Measurements from ENCODE around the gene MRPL53.

Gene MRPL53

DNA sequence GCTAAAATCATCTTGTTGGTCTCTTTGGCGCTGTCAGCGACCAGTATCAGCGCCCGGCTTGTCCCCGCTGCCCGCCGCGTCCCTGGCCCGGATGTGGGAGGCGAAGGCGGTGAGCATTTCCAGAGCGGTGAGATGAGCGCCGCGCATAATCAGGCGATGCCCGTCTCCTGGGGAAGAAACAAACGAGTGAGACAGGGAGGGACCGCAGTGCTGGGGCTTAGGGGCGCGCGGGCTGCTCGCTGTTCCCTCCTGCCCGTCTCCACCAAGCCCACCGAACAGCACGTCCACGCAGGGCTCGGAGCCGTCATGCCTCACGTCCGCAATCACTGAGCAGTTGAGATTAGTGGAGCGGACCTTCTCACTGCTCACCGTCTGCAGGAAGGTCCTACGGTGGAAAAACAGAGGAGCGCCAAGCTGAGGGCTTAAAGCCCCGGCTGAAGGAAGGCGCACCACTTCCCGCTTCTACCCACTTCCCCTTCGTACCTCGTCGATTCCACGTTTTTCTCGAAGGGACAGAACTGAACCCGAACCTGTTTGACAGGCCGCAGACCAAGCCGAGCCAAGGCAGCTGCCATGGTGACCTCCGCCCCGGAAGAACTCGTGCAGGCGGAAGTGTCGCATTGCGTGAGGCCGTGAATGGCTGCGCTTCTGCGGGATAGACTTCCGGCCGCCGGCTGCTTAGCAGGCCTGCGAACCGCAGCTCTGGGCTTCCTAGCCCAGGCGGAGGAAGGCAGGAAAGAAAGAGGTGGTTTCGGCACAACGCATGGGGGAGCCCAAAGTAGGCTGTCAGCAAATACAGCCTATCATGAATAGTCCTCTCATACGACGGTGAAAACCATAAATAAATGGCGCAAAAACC, at the start of gene MRPL53:
MRPL53 (minus strand) TSS at position 595 of the 859 bp plus-strand sequence; CDS start at position 575, 20 bp downstream.
- DNase-seq (ENCODE audit: low spot score), result peak; percentile 96

DNA sequence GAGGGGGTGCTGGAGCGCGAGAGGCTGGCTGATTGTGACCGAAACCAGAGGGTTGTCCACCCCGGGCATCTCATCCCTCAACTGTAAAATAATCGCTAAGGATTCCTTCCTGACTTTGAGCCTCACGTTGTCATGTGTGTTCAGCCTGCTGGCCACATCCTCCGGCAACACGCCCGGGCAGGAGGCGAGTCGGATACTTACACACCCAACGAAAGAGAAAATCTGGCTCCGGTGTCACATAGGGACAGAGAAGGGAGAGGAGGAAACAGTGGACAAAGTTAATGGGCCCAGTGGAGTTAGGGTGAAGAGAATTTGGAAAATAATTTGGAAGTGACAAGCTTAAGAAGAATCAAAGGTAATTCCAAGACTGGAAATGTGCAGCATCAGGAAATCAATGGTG, 44.2 kb upstream of the MRPL53 start:
- no peak for DNase-seq (ENCODE audit: low spot score)

DNA sequence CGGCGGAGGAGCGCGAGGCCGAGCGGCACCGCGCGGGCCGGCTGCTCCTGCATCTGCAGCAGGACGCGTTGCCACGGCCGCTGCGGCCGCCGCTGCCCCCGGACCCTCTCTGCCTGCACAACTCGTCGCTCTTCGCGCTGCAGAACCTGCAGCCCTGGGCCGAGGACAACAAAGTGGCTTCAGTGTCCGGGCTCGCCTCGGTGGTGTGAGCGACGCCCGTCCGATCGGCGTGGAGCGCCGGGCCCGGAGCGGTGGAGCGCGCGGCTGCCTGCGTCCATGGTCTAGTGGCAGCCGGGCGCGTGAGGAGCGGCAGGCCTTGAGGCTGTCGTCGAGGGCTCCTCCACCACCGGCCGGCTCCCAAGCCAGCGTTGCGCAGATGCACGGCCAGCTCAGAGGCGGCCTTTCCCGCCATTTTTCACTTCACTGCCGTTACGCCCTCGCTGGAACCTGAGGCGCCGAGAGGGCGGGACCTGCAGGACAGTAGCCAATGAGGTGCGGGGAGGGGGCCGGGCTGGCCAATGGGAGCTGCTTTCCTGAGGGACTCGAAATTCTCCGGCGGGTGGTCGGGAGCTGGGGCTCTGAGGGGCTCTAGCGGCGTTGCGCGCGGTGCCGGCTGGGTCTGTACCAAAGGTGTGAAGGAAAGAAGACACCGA, 43.6 kb upstream of the MRPL53 start:
- peak; percentile 78 for DNase-seq (ENCODE audit: low spot score)

DNA sequence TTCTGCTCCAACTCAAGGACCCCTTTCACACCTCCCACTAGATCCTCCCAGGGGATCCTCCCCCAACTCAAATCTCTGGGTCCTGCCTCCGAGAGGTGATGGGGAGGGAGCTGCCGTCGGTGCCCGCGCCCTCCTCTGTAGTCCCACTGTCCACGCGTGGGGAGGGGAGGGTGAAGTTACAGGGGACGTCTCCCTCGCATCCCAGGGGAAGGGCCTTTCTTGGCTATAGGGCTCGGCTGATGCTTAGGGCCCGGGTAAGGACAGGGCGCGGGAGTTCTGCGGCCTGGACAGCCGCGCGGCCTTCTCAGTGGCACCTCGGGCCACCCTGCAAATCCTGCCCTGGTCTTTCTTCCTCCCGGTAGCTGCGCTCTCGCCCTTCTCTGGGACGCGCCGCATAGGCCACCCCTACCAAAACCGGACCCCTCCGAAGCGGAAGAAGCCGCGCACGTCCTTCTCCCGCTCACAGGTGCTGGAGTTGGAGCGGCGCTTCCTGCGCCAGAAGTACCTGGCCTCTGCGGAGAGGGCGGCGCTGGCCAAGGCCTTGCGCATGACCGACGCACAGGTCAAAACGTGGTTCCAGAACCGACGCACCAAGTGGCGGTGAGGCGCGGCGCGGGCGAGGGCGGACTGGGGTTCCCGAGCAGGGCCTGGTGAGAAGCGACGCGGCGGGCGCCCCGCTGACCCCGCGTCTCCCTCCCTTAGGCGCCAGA, 42.9 kb upstream of the MRPL53 start:
- DNase-seq (ENCODE audit: low spot score), result no peak

DNA sequence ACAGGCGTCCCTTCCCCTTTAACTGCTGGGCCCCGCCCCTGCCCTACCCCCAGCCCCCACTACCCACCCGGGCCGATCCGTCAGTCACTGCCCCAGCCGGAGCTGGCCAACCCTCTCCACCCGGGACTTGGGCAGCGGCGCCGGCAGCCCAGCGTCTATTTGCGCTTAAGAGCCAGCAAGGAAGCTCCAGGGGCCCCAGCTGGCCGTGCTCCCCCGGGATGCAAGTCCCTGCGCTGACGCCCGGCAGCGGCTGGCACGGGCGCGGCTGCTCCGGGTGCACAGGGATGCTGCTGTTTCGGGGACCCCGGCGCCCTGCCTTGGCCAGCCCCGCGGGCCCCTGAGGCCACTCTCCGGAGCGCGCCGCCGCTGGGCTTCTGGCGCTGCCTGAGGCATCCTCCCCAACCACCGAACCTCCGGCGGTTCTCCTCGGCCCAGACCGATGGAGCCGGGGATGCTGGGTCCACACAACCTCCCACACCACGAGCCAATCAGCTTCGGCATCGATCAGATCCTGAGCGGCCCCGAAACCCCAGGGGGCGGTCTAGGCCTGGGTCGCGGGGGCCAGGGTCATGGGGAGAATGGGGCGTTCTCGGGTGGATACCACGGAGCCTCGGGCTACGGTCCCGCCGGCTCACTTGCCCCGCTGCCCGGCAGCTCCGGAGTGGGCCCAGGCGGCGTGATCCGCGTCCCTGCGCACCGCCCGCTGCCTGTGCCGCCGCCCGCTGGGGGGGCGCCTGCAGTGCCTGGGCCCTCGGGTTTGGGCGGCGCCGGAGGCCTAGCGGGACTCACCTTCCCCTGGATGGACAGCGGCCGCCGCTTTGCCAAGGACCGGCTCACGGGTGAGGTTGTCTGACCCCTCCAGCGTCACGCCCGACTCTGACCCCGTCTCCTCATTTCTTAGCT, 42.1 kb upstream of the MRPL53 start, which contains the start of gene TLX2:
TLX2 (plus strand) TSS at position 83 of the 903 bp plus-strand sequence; CDS start at position 440, 357 bp downstream.
- DNase-seq (ENCODE audit: low spot score), result no peak

DNA sequence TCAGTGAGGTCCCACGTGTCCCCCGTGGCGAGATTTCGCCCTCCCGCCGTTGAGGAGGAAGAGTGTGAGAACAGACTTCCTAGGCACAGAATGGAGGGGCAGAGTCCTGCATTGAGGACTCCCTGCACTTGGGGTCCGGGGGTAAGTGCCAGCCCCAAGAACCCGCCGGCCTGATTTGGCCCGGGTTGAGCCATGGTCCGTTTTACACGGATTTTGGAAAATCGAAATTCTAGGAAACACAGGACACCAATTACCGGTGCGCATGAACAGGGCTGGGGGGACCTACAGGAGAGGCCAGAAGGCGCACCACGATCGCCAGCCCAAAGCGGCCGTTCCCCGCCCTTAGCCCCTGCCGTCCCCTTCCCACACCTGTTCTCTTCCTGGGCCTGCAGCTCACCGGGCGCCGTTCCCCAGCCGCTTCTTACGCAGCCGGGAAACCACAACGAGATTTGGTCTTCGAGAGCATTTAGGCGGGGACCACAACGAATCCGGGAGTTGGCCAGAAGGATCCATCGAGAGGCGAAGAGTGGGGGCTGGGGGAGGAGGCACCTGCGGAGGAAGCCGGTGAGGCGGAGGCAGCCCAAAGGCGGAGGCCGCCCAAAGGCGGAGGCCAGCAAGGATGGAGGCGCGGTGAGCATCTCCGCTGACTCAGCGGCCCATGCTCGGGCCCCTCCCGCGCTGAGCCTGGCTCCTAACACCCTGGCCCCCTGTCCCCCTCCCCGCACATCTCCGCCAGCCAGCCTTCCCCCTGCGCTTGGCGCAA, 41.3 kb upstream of the MRPL53 start:
- peak; percentile 31 for DNase-seq (ENCODE audit: low spot score)

DNA sequence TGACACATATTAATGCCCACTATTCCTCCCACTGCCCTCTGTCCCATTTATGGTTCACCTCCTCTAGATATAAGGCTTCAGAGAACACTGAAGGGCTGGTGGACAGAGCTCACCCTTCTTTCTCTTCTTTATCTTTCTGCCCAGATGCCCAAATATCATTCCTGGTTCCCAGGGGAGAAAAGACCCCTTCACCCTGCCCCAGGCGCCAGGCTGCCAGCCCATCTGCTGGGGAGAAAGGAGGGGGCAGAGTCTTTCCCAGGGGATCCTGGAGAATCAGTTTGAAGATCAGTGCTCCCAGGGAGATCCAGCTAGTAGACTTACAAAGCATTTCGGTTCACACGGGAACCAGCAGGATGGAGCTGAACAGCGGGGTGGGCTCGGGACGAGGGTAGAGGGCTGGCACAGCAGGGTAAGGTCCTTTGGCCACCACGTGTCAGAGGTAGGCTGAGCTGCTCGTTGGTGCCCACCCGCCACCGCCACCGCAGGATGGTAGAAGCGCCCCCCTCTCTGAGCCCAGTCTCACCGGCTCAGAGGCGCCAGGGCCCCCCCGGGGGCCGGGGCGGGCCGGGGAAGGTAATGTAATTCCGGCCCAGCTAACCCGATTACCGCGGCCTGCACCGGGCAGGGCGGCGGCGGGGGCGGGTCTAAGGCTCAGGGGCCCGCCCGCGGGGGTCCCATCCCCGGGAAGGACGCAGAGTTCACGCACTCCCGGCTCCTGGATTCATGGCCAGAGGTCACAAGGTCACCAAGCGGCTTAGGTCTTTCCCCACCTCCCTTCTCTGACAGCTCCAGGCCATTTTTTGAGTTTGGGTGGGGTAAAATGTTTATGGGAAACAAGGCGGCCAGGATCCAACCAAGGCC, 40.5 kb upstream of the MRPL53 start:
- DNase-seq (ENCODE audit: low spot score), result no peak

DNA sequence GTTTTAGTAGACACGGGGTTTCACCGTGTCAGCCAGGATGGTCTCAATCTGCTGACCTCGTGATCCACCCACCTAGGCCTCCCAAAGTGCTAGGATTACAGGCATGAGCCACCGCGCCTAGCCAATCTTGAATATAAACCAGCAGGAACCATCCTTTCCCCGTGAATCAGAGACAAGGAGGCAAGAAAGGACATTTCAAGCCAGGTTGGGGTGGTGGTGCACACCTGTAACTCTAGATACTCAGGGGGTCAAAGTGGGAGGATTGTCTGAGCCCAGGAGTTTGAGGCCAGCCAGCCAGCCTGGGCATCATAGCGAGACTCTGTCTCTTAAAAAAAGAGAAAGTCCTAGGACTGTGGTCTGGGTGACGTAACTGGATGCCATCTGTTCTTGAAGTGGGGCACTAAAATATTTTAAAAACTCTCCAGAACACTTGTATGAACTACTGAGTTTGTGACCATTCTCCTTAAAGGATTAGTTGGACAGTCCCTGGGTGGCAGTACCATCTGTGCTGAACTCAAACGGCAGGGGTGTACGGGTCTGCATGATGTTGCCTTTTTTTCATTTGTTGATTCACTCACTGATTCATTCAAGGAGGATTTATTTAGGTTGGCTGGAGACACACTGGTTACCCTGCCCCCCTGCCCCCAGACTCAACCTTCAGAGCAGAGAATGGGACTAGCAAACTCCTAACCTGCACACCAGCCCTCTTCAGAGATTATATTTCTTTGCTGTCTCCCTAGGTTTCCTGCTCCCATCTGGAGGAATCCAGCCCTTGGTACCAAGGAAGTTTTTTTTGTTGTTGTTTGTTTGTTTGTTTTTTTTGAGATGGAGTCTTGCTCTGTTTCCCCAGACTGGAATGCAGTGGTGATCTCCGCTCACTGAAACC, 38.9 kb upstream of the MRPL53 start:
- DNase-seq (ENCODE audit: low spot score), result no peak

DNA sequence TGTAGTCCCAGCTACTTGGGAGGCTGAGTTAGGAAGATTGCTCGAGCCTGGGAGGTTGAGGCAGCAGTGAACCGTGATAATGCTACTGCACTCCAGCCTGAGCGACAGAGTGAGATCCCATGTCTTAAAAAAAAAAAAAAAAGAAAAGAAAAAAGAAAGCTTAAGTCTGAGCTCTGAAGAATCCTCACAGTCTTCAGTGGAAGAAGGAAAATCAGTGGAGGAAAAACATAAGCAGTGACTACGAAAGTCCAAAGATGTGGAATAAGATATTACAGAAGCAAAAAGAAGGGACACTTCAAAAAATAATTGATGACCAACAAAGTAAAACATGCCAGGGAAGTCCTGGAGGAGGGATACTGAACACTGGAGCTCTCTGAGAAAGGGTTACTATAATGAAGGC, 37.8 kb upstream of the MRPL53 start:
- no peak for DNase-seq (ENCODE audit: low spot score)

DNA sequence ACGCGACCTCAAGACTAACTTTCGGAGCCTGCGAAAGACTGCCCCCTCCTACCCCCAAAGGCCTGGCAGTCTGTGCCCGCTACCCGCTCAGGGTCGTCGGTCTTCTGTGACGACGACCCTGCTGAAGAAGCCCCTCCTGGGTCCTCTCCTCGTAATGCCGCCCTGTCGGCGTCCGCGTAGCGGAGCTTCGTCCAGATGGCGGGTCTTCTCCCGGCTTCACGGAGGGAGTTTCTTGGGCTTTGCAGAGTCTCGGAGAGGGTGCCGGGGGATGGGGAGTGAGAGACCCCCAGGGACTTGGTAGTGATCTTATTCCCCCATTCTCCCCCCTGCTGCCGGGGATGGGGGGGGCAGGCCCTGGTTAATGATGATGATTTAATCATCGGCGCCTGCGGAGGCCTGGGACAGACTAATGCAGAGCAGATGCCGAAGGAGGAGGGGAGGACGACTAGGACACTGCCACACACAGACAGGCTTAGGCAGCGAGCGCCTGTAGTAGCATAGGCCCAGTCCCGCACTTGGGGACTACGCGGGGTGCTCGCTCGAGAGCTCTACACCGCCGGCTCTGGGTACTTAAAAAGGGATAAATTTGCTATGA, 35.5 kb upstream of the MRPL53 start:
- DNase-seq (ENCODE audit: low spot score), result no peak

DNA sequence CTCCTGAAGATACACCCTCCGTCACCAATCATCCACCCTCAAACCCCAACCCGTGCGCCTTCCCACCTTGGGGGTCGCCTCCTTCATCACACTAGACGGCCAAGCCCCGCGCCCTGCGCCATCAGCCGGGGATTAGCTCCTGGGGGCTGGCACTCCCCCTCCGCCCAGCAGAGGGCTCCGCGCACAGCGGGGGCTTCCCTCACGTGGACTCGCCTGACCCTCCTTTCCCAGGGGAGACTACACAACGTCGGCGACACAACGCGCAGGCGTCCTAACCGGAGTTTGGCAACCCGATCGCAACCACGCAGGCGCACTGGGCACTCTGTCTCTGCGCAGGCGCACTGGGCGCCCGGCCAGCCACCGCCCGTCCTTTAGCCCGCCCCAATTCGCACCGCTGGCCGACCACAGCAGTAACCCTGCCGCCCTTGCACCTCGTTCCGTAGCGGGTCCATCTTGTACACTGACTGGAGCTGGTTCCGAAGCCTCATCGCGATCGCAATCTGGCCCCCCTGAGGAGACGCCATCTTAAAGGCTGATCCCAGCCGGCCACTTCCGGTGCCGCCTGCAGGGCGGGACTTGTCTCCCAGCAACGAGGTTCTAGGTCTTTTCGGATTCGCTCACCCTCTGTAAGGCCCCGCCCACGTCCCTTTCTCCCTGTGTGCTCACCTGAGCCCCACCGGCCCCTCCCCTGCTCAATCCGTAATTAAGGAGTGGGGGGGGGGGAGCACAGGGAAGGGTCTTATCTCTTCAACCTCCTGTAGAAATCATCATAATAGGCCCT, 34.9 kb upstream of the MRPL53 start, which contains the start of gene PCGF1:
PCGF1 (minus strand) TSS at position 551 of the 781 bp plus-strand sequence; CDS start at position 524, 27 bp downstream.
- DNase-seq (ENCODE audit: low spot score), result peak; percentile 98

DNA sequence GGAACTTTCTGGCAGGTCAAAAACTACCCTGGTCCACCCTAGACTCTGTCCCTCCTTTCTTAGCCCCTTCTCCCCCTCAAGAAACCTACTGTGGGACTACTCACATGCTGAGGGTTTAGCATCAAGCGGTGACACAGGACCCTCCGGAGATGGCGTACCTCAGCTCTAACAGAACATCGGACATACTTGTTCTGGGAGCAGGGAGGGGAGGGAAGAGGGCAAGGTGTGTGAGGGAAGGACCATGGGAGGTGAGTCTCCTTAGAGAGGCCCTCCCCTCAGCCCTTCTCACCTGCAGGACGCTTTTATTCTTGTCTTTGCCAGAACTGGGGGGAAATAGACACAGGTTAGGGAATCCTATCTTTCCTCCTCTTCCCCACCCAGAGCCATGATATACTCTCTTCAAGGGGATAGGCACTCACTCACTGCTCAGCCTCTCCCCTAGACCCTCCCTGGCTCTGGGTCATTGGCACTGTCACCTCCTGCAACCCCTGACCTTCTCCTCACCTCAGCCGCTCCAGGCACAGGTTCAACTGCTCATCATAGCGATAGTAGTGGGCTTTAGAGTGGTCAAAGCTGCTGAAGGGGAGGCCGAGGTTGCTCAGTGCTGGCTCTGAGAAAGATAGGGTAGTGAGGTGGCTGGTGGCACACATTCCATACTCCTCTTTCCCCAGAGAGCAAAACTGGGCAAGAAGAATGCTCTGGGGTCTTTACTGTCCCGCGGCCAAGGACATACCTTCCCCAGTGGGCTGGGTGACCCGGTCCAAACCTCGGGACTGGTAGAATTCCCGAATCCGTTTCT, 33.2 kb upstream of the MRPL53 start:
- DNase-seq (ENCODE audit: low spot score), result no peak

DNA sequence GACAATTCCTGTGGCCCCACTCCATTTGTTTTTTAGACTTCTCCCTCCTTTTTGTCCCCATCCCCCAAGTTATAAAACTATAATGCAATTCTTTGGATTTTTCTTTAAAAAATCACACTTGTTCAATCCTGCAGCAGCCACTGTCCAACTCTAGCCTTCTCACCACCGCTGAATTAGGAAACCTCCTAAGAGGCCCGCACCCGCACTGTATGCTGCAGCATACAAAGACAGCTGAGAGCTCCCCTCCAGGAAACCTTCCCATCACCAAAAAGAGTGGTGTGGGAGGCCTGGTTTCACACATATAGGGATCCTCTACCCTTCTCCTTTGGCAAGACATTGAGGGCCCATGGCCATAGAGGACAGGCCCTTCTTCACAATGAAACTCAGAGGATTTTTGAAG, 32.1 kb upstream of the MRPL53 start:
- no peak for DNase-seq (ENCODE audit: low spot score)

DNA sequence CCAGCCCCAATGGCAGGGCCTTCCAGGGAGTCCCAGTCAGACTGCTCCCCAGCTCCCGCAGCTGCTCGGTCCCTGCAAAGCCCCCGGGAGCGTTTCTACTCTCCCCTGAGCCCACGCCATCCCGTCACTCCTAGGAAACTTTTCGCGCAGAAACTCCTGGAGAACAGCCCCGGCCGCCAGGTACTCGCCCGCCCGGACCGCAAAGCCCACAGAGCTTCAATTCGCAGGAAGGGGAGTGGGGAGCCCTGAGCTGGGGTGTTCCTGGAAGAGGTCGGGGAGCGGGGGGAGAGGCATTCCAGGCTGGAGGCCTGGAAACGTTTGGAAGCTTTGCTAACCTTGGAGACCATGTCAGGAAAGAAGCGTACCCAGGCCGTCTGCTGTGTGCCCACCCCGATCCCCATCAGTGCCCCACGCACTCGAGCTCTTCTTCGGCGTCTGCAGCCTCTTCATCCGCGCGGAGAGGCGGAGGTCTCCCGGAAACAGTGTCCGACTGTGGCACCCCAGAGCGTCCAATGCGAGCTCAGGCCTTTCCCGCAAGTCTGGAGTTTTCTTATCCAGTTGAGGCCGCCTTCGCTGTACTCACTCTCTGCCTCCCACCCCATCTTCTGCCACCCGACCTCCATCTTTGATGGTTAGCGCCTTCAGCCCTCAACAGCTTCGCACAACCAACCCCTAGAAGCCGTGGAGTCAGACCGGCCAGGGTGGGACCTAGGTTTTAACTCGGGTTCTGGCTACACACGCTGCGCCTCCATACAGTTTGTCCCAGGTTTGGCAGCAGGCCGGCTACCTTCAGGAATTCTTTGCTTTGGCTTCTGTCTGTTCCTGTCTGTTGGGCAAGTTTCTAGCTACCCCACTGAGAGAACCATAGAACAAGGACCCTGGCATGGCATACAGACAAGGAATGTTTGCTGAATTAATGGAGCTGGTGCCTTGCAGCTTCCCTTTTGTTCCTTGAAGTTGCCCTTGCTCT, 31.3 kb upstream of the MRPL53 start:
- DNase-seq (ENCODE audit: low spot score), result no peak

DNA sequence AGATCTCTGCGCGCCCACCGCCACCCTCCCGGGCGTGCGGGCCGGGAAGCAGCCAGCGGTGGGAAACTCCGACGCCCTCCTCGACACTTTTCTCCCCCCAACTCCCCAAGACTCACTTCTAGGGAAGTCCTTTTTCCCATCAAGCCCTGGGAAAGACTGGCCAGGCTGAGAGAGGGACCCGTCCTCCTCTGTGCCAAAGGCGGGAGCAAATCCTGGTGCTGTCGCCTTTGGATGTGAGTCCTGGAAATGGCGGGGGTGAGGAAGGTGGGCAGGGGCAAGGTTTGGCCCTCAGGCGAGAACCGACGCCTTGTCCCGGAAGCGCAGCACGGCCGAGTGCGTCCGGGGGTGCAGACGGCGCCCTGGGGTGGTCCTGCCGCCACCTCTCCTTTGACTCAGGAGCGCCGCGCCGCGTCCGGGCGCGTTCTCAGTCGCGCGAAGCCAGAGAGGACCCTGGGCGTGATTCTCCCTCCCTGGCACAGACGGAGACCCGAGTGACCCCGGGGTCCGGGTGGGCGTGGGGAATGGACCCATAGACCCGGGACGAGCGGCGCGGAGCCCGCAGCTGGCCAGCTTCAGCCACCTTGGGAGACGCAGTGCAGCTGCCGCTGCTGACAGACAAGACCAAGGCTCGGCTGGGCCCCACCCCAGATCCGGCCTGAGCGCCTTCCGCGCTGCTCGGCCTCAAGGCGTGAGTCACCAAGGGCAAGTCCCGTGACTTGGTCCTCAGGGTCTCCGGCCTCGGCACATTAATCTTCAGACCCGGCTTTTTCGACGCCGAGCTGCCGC, 30.4 kb upstream of the MRPL53 start:
- DNase-seq (ENCODE audit: low spot score), result peak; percentile 56

Data from CD4-positive, alpha-beta T cell treated with Interleukin-15 for 4 hours (primary cell).